ENCODE data around the gene RNF26. TPM values are rescaled to one million over a fixed set of nuclear protein-coding genes. Genes with fewer than 3 reads are reported as not detected.

RNF26 gene
- total and polyA plus RNA-seq, 2 of the 4 experiments (the other 2 are of a cell fraction) = 3.4 to 36.7 TPM

GRCh38 chr11:119322921-119323531 lies 11.3 kb upstream of the RNF26 start:
- Histone ChIP-seq H3K4me2 (ENCODE audit: low read depth, low read length) (no peak overlapping the region), H2AFZ (replicated peaks; ENCODE audit: low read length, poor library complexity) (peak overlapping the region; percentile 56), H3K27me3 (ENCODE audit: control insufficient read depth, insufficient read depth, low read length) (no peaks in the 10 kb centered on the region), H2BK15ac (ENCODE audit: low read depth, low read length) (0 out of 3 replicates have a peak overlapping the region, but pooled peaks have one; percentile 57), H2BK20ac (ENCODE audit: low read depth, low read length) (no peak overlapping the region; the same call in 1 of the 2 replicates), H3K9me3 (ENCODE audit: control insufficient read depth, insufficient read depth, low read length) (no peaks in the 10 kb centered on the region), H4K8ac (ENCODE audit: low read depth in 2 of 2, low read length in 2 of 2) (no peak overlapping the region; a peak in 1 of 4 replicates), H4K5ac (ENCODE audit: low read depth, low read length) (no peak overlapping the region), H2AK5ac (ENCODE audit: low read depth, low read length) (peak overlapping the region; percentile 78; the same call in 1 of the 2 replicates), H3K18ac (ENCODE audit: low read depth, low read length) (no peak overlapping the region), H2BK5ac (ENCODE audit: low read depth, low read length, poor library complexity, severe bottlenecking) (no peak overlapping the region), H3K23ac (ENCODE audit: low read depth, low read length) (no peak overlapping the region), H2BK120ac (ENCODE audit: low read depth, low read length) (no peak overlapping the region), H4K20me1 (ENCODE audit: insufficient read depth, low read length) (no peaks in the 10 kb centered on the region), H3K9me1 (ENCODE audit: insufficient read depth, low read length) (peaks cover 17% of the 10 kb centered on the region), H3K27ac (ENCODE audit: insufficient read depth, low read length) (no peak overlapping the region), H3K9ac (ENCODE audit: low read depth, low read length) (no peak overlapping the region), H3K14ac (replicated peaks; ENCODE audit: low read depth, low read length) (no peak overlapping the region), H3K79me1 (ENCODE audit: low read depth in 1 of 2, low read length in 2 of 2) (peaks cover 0 to 21% of the 10 kb centered on the region in 2 experiments; a peak in 3 of 4 replicates), H4K91ac (ENCODE audit: insufficient read depth, low read depth, low read length) (no peak overlapping the region), H3K36me3 (ENCODE audit: control insufficient read depth, insufficient read depth, low read length) (no peaks in the 10 kb centered on the region), H3K4me1 (ENCODE audit: control insufficient read depth, insufficient read depth, low read length) (peaks cover 29% of the 10 kb centered on the region), H3K4me3 (ENCODE audit: insufficient read depth, low read depth, low read length) (no peak overlapping the region), H2AK9ac (replicated peaks; ENCODE audit: low read depth, low read length, poor library complexity) (peak overlapping the region; percentile 11), H3K4ac (ENCODE audit: low read depth, low read length) (no peak overlapping the region), H3K56ac (ENCODE audit: extremely low read depth, insufficient read depth, low read length) (no peak overlapping the region)
- BruUV-seq (replicated peaks) = no TSS peak
- in situ Hi-C loops (cut with MboI; ENCODE audit: low sequenced_read_pairs) = no loop called here
- dilution Hi-C loops (cut with HindIII; ENCODE audit: low sequenced_read_pairs, unreplicated experiment) = no loop called here
- ChIA-PET CTCF (interaction anchor here (0.8 to 2.1 kb wide), 5 partner anchors 15 to 117 kb away, joined by 3 to 16 read pairs (median 5); partner anchors contain the start of gene CBL), POLR2A (ENCODE audit: unreplicated experiment) (no interaction called here)
- 100% methylated on average over 1 of the region's 20 CpGs; no CpG with 5 or more reads in 1 of the 2 experiments for WGBS, 2 experiments (ENCODE audit: extremely low coverage in 2 of 2, insufficient read length in 1 of 2)
- DNase-seq (no peak), ATAC-seq (ENCODE audit: low read depth) (no peak)
- intact Hi-C loops (cut with micrococcal nuclease) = loop anchor here (2.0 to 5.0 kb wide), 3 partner anchors 118 to 230 kb away; partner anchors contain the start of gene ABCG4
- TF ChIP-seq RAD21 (IDR thresholded peaks at IDR 0.05; ENCODE audit: low read length) = no peak
- no peak for TF ChIP-seq RCOR1 (IDR thresholded peaks at IDR 0.05; ENCODE audit: insufficient replicate concordance, low read length)
- TF ChIP-seq MAFK (IDR thresholded peaks at IDR 0.05; ENCODE audit: low read depth, low read length) = no peak
- no peak for TF ChIP-seq MAZ (IDR thresholded peaks at IDR 0.05; ENCODE audit: borderline replicate concordance, low read depth, low read length)
- TF ChIP-seq CEBPB (IDR thresholded peaks at IDR 0.05; ENCODE audit: low read depth, low read length) = no peak
- TF ChIP-seq FOS (IDR thresholded peaks at IDR 0.05; ENCODE audit: low read depth, low read length) = no peak
- no peak for TF ChIP-seq ELK1 (IDR thresholded peaks at IDR 0.05; ENCODE audit: borderline replicate concordance, low read depth, low read length)
- TF ChIP-seq, protein P1, sequence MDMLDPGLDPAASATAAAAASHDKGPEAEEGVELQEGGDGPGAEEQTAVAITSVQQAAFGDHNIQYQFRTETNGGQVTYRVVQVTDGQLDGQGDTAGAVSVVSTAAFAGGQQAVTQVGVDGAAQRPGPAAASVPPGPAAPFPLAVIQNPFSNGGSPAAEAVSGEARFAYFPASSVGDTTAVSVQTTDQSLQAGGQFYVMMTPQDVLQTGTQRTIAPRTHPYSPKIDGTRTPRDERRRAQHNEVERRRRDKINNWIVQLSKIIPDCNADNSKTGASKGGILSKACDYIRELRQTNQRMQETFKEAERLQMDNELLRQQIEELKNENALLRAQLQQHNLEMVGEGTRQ (IDR thresholded peaks at IDR 0.05; ENCODE audit: low read depth, low read length) = no peak
- TF ChIP-seq NFE2L2 (IDR thresholded peaks at IDR 0.05; ENCODE audit: low read depth, low read length) = no peak
- TF ChIP-seq MXI1 (IDR thresholded peaks at IDR 0.05; ENCODE audit: borderline replicate concordance, low read depth, low read length) = no peak
- TF ChIP-seq BHLHE40 (IDR thresholded peaks at IDR 0.05; ENCODE audit: low read depth, low read length) = no peak
- no peak for TF ChIP-seq SMC3 (IDR thresholded peaks at IDR 0.05; ENCODE audit: low read depth, low read length)
- TF ChIP-seq CHD1 (IDR thresholded peaks at IDR 0.05; ENCODE audit: low read depth, low read length) = no peak
- no peak for TF ChIP-seq POLR2A (IDR thresholded peaks at IDR 0.05; ENCODE audit: low read depth, low read length)
- TF ChIP-seq RFX5 (IDR thresholded peaks at IDR 0.05; ENCODE audit: low read depth, low read length) = no peak

Measured in IMR-90 (cell line).